Measurements from ENCODE around the gene ACOT12. TPM values are rescaled to one million over a fixed set of nuclear protein-coding genes. Genes with fewer than 3 reads are reported as not detected.
"Not testable (repeated sequence)": the region's sequence is repeated elsewhere in the genome, so short reads cannot be mapped to it uniquely, and the experiment has no call there.

The ACOT12 gene
- total and polyA plus RNA-seq, 2 donors (not counting 3 experiments of a cell fraction or from before 2014, with no cell fraction given) = not detected

GRCh38 chr5:81344736-81345135 lies 49.2 kb downstream of the ACOT12 start:
- POLR2A ChIA-PET = no interaction called here
- no TSS peak for BruUV-seq (replicated peaks)
- intact Hi-C loops (cut with micrococcal nuclease) = no loop called here
- Histone ChIP-seq H3K4me2 (ENCODE audit: insufficient read depth, low read length) (no peak overlapping the region), H2AFZ (ENCODE audit: low read depth, low read length) (no peak overlapping the region), H3K79me2 (ENCODE audit: control insufficient read depth, insufficient read depth, low read length) (no peaks in the 10 kb centered on the region), H3K9ac (replicated peaks; ENCODE audit: extremely low read depth, insufficient read depth, low read length) (no peak overlapping the region), H3K9me1 (replicated peaks; ENCODE audit: control insufficient read depth, extremely low read depth, insufficient read depth, low read length) (no peaks in the 10 kb centered on the region), H3K4me1 (ENCODE audit: control insufficient read depth, extremely low read depth, insufficient read depth, low read length) (no peaks in the 10 kb centered on the region), H4K20me1 (replicated peaks; ENCODE audit: control insufficient read depth, extremely low read depth, insufficient read depth, low read length) (no peaks in the 10 kb centered on the region), H3K27ac (ENCODE audit: insufficient read depth, low read depth, low read length) (no peak overlapping the region), H3K27me3 (ENCODE audit: control insufficient read depth in 2 of 2, insufficient read depth in 2 of 2, low read length in 2 of 2) (peaks cover 0 to 2% of the 10 kb centered on the region in 2 experiments), H3K4me3 (replicated peaks in 1 of 3; ENCODE audit: insufficient read depth in 1 of 3, low read depth in 1 of 3, low read length in 3 of 3) (no peak overlapping the region), H3K36me3 (ENCODE audit: control insufficient read depth in 2 of 2, extremely low read depth in 1 of 2, insufficient read depth in 2 of 2, low read length in 2 of 2) (no peaks in the 10 kb centered on the region), H3K9me3 (replicated peaks; ENCODE audit: control insufficient read depth, insufficient read depth, low read length) (no peaks in the 10 kb centered on the region)
- DNase-seq (ENCODE audit: low read depth, low spot score) (no peak), FAIRE-seq (no peak)
- dilution Hi-C loops (cut with MboI; ENCODE audit: extremely low pct_ligation_motif_present, low sequenced_read_pairs) = no loop called here
- TF ChIP-seq POLR2A (IDR thresholded peaks at IDR 0.05; ENCODE audit: low read depth, low read length) (no peak), POLR2AphosphoS5 (IDR thresholded peaks at IDR 0.05; ENCODE audit: insufficient read depth, low read depth, low read length) (no peak), EZH2 (IDR thresholded peaks at IDR 0.05; ENCODE audit: borderline replicate concordance, low read depth, low read length, severe bottlenecking) (no peak), FOS (IDR thresholded peaks at IDR 0.05; ENCODE audit: borderline replicate concordance, insufficient read depth, low read length) (no peak), CTCF (IDR thresholded peaks at IDR 0.05; ENCODE audit: extremely low read depth in 1 of 2, insufficient read depth in 1 of 2, low read depth in 1 of 2, low read length in 2 of 2) (no peak), MYC (IDR thresholded peaks at IDR 0.05; ENCODE audit: low read depth, low read length) (no peak), MAX (IDR thresholded peaks at IDR 0.05; ENCODE audit: insufficient read depth, insufficient read length) (no peak), JUN (IDR thresholded peaks at IDR 0.05; ENCODE audit: borderline replicate concordance, insufficient read depth, insufficient read length, low read depth) (no peak), GATA2 (IDR thresholded peaks at IDR 0.05; ENCODE audit: insufficient read depth, insufficient read length, low read depth, low read length) (no peak)
- CTCF ChIA-PET = no interaction called here

GRCh38 chr5:81338213-81338612 lies 55.7 kb downstream of the ACOT12 start:
- H3K79me2 ChIP-seq (ENCODE audit: control insufficient read depth, insufficient read depth, low read length); H3K9me1 ChIP-seq (replicated peaks; ENCODE audit: control insufficient read depth, extremely low read depth, insufficient read depth, low read length); FAIRE-seq; POLR2A ChIA-PET; H2AFZ ChIP-seq (ENCODE audit: low read depth, low read length); CTCF ChIA-PET; dilution Hi-C loops (cut with MboI; ENCODE audit: extremely low pct_ligation_motif_present, low sequenced_read_pairs); H3K27me3 ChIP-seq (ENCODE audit: control insufficient read depth in 2 of 2, insufficient read depth in 2 of 2, low read length in 2 of 2); intact Hi-C loops (cut with micrococcal nuclease); BruUV-seq (replicated peaks); H3K4me3 ChIP-seq (replicated peaks in 1 of 3; ENCODE audit: insufficient read depth in 1 of 3, low read depth in 1 of 3, low read length in 3 of 3); H4K20me1 ChIP-seq (replicated peaks; ENCODE audit: control insufficient read depth, extremely low read depth, insufficient read depth, low read length); H3K36me3 ChIP-seq (ENCODE audit: control insufficient read depth in 2 of 2, extremely low read depth in 1 of 2, insufficient read depth in 2 of 2, low read length in 2 of 2); H3K9me3 ChIP-seq (replicated peaks; ENCODE audit: control insufficient read depth, insufficient read depth, low read length); H3K4me2 ChIP-seq (ENCODE audit: insufficient read depth, low read length); H3K9ac ChIP-seq (replicated peaks; ENCODE audit: extremely low read depth, insufficient read depth, low read length); DNase-seq (ENCODE audit: low read depth, low spot score); H3K4me1 ChIP-seq (ENCODE audit: control insufficient read depth, extremely low read depth, insufficient read depth, low read length); H3K27ac ChIP-seq (ENCODE audit: insufficient read depth, low read depth, low read length): not testable (repeated sequence)
